HCT116 (cell line): ENCODE results near the gene TOPBP1. TPM values are rescaled to one million over a fixed set of nuclear protein-coding genes. Genes with fewer than 3 reads are reported as not detected.
"Not testable (repeated sequence)": the region's sequence is repeated elsewhere in the genome, so short reads cannot be mapped to it uniquely, and the experiment has no call there.

ENCODE experiments used
- ATAC-seq: fragments of 200-7000 bp; cut with Tn5 transposase; 2 replicates; pipeline ENCODE4 v1.9.1; 2020; ENCODE audit warnings: mild to moderate bottlenecking, moderate library complexity
- BruUV-seq: library from RNA; stranded (reverse); fragments of 400-500 nt; replicated peaks from 2 replicates; lab custom pipeline; 2021; lab: Mats Ljungman, UMichigan
- CTCF ChIA-PET: fragments of 300-600 bp; sonication (Branson Sonifier 250); formaldehyde crosslinking; loops from one replicate; lab custom pipeline; 2021; ENCODE audit warnings: antibody characterized with exemption; lab: Charles Lee
- POLR2A ChIA-PET: fragments of 300-600, 350-600 bp; sonication (Branson Sonifier 250); formaldehyde crosslinking; loops from one replicate; lab custom pipeline; 2021; ENCODE audit warnings: antibody characterized with exemption; lab: Charles Lee
- RAD21 ChIA-PET, 2 experiments: fragments of 300-600 bp; sonication (Branson Sonifier 250); formaldehyde crosslinking; loops; one replicate each; lab custom pipeline; 2023; ENCODE audit warnings: low total read pairs in 2 of 2; ENCODE audit not compliant: uncharacterized antibody in 2 of 2, unreplicated experiment in 2 of 2, low non-redundant PET in 1 of 2; lab: Charles Lee
- DNase-seq: peaks from one replicate; pipeline ENCODE4 v3.0.0-alpha.2; 2010; ENCODE audit warnings: low read depth, low spot score
- H2AFZ ChIP-seq: fragments of 200-600 bp; shearing (Covaris generic), sonication (generic); 2 replicates; pipeline ENCODE4 v1.6.1; 2017; ENCODE audit warnings: low read depth, mixed run types, mixed read lengths, antibody characterized with exemption, low read length; ENCODE audit not compliant: poor library complexity, severe bottlenecking
- H3K27ac ChIP-seq: 2 replicates; pipeline ENCODE4 v1.5.1; 2012; ENCODE audit warnings: low read depth, low read length
- H3K27me3 ChIP-seq: fragments of 200-600 bp; sonication (generic); 2 replicates; pipeline ENCODE4 v1.6.1; 2016; ENCODE audit warnings: mixed run types, low read length, mixed read lengths; ENCODE audit not compliant: insufficient read depth
- H3K36me3 ChIP-seq, 2 experiments: fragments of 200-500 bp in 1 of 2; fragments of 200-600 bp in 1 of 2; sonication (Bioruptor generic) in 1 of 2; sonication (generic) in 1 of 2; 2 replicates each; pipeline versions ENCODE4 v1.5.1 to v1.6.1; 2014 to 2016; ENCODE audit warnings: low read length in 2 of 2, inconsistent platforms in 1 of 2, mixed read lengths in 1 of 2, mixed run types in 1 of 2; ENCODE audit not compliant: insufficient read depth in 2 of 2, control insufficient read depth in 1 of 2
- H3K4me1 ChIP-seq, 2 experiments: fragments of 200-600 bp in 1 of 2; sonication (generic) in 1 of 2; 2 replicates each; pipeline versions ENCODE4 v1.5.1 to v1.6.1; 2012 to 2017; ENCODE audit warnings: low read length in 2 of 2, inconsistent platforms in 1 of 2, mild to moderate bottlenecking in 1 of 2, mixed read lengths in 1 of 2, mixed run types in 1 of 2, moderate library complexity in 1 of 2; ENCODE audit not compliant: insufficient read depth in 2 of 2, control insufficient read depth in 1 of 2
- H3K4me2 ChIP-seq: fragments of 200-600 bp; sonication (generic); 2 replicates; pipeline ENCODE4 v1.6.1; 2017; ENCODE audit warnings: mixed run types, low read length, mixed read lengths
- H3K4me3 ChIP-seq, 2 experiments: fragments of 200-600 bp in 1 of 2; sonication (generic) in 1 of 2; replicated peaks in 1 of 2; 2 replicates each; pipeline ENCODE4 v1.5.1; 2011 to 2016; ENCODE audit warnings: low read length in 2 of 2, control low read depth in 1 of 2, low read depth in 1 of 2, mild to moderate bottlenecking in 1 of 2, mixed read lengths in 1 of 2, mixed run types in 1 of 2
- H3K79me2 ChIP-seq: fragments of 200-600 bp; sonication (generic); 2 replicates; pipeline ENCODE4 v1.6.1; 2017; ENCODE audit warnings: mild to moderate bottlenecking, mixed run types, low read length, moderate library complexity, mixed read lengths; ENCODE audit not compliant: insufficient read depth
- H3K9ac ChIP-seq: fragments of 200-600 bp; sonication (generic); 2 replicates; pipeline ENCODE4 v1.6.1; 2016; ENCODE audit warnings: low read length, mixed read lengths
- H3K9me2 ChIP-seq: fragments of 200-600 bp; sonication (generic), shearing (Covaris generic); 2 replicates; pipeline ENCODE4 v1.6.1; 2017; ENCODE audit warnings: mixed run types, mild to moderate bottlenecking, moderate library complexity; ENCODE audit not compliant: insufficient read depth
- H3K9me3 ChIP-seq, 2 experiments: fragments of 200-500 bp in 1 of 2; fragments of 200-600 bp in 1 of 2; sonication (Bioruptor generic) in 1 of 2; sonication (generic) in 1 of 2; 2 replicates each; pipeline ENCODE4 v1.6.1; 2014 to 2017; ENCODE audit warnings: low read length in 2 of 2, mixed read lengths in 2 of 2, inconsistent platforms in 1 of 2, low read depth in 1 of 2, mild to moderate bottlenecking in 1 of 2, mixed run types in 1 of 2, moderate library complexity in 1 of 2; ENCODE audit not compliant: control insufficient read depth in 1 of 2, insufficient read depth in 1 of 2
- H4K20me1 ChIP-seq: fragments of 200-600 bp; sonication (generic), shearing (Covaris generic); 2 replicates; pipeline ENCODE4 v1.6.1; 2017; ENCODE audit warnings: mixed run types, mild to moderate bottlenecking, moderate library complexity; ENCODE audit not compliant: insufficient read depth
- ZBTB33 ChIP-seq: IDR thresholded peaks from 2 replicates; pipeline ENCODE4 v1.6.1; 2011; ENCODE audit warnings: mild to moderate bottlenecking, low read length, moderate library complexity; ENCODE audit not compliant: insufficient replicate concordance; ENCODE audit errors: extremely low read depth
- intact Hi-C: fragments of 100-400 bp; cut with micrococcal nuclease; formaldehyde crosslinking; loops from 2 replicates; pipeline ENCODE4 v1.10.0; 2022
- total RNA-seq: library from RNA; stranded (reverse); gene quantifications from one replicate; pipeline ENCODE4 v1.2.1, GENCODE V29; 2021; ENCODE audit not compliant: unreplicated experiment

The TOPBP1 gene
- total RNA-seq, 1 experiment from 2014 or later: 42.2 TPM

- Histone ChIP-seq H3K9me2 (no peaks in the 10 kb centered on the region), H4K20me1 (no peaks in the 10 kb centered on the region), H3K9me3 (no peaks in the 10 kb centered on the region), H3K79me2 (peaks cover 7% of the 10 kb centered on the region; the same call in 1 of the 2 replicates), H3K4me1 (peaks cover 0 to 15% of the 10 kb centered on the region in 2 experiments; a peak in 3 of 4 replicates), H3K27ac (no peak overlapping the region), H3K9ac (no peak overlapping the region), H3K27me3 (no peaks in the 10 kb centered on the region), H3K36me3 (no peaks in the 10 kb centered on the region), H3K4me3 (no peak overlapping the region), H2AFZ (no peak overlapping the region), H3K4me2 (no peak overlapping the region)
- POLR2A ChIA-PET: no interaction called here
- no peak for DNase-seq
- TF ChIP-seq ZBTB33: no peak
- CTCF ChIA-PET: no interaction called here
- RAD21 ChIA-PET: no interaction called here
- no TSS peak for BruUV-seq
- intact Hi-C loops: loop anchor here (10.0 kb wide), 1 partner anchor 202 kb away; no protein-coding TSS in a partner anchor
- no peak for ATAC-seq
These were observed 5.4 kb upstream of the TOPBP1 start for GRCh38 chr3:133667118-133667517.

DNA sequence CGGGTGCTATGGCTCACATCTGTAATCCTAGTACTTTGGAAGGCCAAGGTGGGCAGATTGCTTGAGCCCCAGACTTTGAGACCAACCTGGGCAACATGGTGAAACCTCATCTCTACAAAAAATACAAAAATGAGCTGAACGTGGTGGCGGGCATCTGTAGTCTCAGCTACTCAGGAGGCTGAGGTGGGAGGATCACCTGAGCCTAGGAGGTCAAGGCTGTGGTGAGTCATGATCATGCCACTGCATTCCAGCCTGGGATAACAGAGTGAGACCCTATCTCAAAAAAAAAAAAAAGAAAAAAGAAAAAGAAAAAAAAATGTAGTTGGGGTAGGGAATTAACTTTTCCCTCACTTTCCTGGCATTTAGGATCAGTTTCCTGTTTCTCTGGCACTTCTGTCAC lies 3.4 kb upstream of the TOPBP1 start:
- not testable (repeated sequence) for ATAC-seq

More for the DNA sequence above, 3.4 kb upstream of the TOPBP1 start:
- H3K9ac ChIP-seq, H3K27ac ChIP-seq, RAD21 ChIA-PET, H3K4me2 ChIP-seq, DNase-seq, H3K4me3 ChIP-seq, CTCF ChIA-PET, BruUV-seq, H4K20me1 ChIP-seq, H3K9me3 ChIP-seq, H2AFZ ChIP-seq, H3K36me3 ChIP-seq, POLR2A ChIA-PET, H3K9me2 ChIP-seq, H3K27me3 ChIP-seq: not testable (repeated sequence)
- peaks cover 26% of the 10 kb centered on the region for H3K79me2 ChIP-seq
- peaks cover 0 to 20% of the 10 kb centered on the region in 2 experiments; a peak in 3 of 4 replicates for H3K4me1 ChIP-seq
- intact Hi-C loops: loop anchor here (10.0 kb wide), 1 partner anchor 200 kb away; no protein-coding TSS in a partner anchor
